VCaP (cell line): ENCODE measurements around the gene CFAP58.

Experiments
- H3K27ac ChIP-seq: fragments of 450-650 bp; 2 replicates; pipeline ENCODE4 v1.5.1; 2017
- CTCF ChIP-seq: fragments of 450-650 bp; conservative IDR thresholded peaks from 2 replicates; pipeline ENCODE4 v1.5.1; 2017; ENCODE audit warnings: mild to moderate bottlenecking, moderate library complexity

Gene CFAP58

GRCh38 chr10:104387130-104387888 lies 33.7 kb downstream of the CFAP58 start:
- no peak for TF ChIP-seq CTCF
- no peak overlapping the region for H3K27ac ChIP-seq

GRCh38 chr10:104388830-104389229 lies 35.2 kb downstream of the CFAP58 start:
- TF ChIP-seq CTCF, result no peak
- no peak overlapping the region for H3K27ac ChIP-seq

- TF ChIP-seq CTCF, result no peak
- H3K27ac ChIP-seq, result no peak overlapping the region
Measured at GRCh38 chr10:104391150-104391968, 37.7 kb downstream of the CFAP58 start.

- no peak overlapping the region for H3K27ac ChIP-seq
- no peak for TF ChIP-seq CTCF
Measured at GRCh38 chr10:104391969-104392296, 38.3 kb downstream of the CFAP58 start.

- no peak for TF ChIP-seq CTCF
- no peak overlapping the region for H3K27ac ChIP-seq
Measured at GRCh38 chr10:104393387-104393786, 39.8 kb downstream of the CFAP58 start.

GRCh38 chr10:104396581-104396980 lies 42.9 kb downstream of the CFAP58 start:
- no peak for TF ChIP-seq CTCF
- H3K27ac ChIP-seq, result no peak overlapping the region

- no peak overlapping the region for H3K27ac ChIP-seq
- no peak for TF ChIP-seq CTCF
Measured at GRCh38 chr10:104403636-104404035, 50.0 kb downstream of the CFAP58 start.
